Measurements from ENCODE around the gene LPCAT1. TPM values are rescaled to one million over a fixed set of nuclear protein-coding genes. Genes with fewer than 3 reads are reported as not detected.

Gene LPCAT1
- total and polyA plus RNA-seq, 2 of the 4 experiments (the other 2 are of a cell fraction) = 17.7 to 33.6 TPM

- no peak overlapping the region for H3K4me2 ChIP-seq (ENCODE audit: low read depth, low read length)
- TF ChIP-seq RAD21 (IDR thresholded peaks at IDR 0.05; ENCODE audit: low read length) = no peak
- no peak for TF ChIP-seq MAZ (IDR thresholded peaks at IDR 0.05; ENCODE audit: borderline replicate concordance, low read depth, low read length)
- no peak for TF ChIP-seq BHLHE40 (IDR thresholded peaks at IDR 0.05; ENCODE audit: low read depth, low read length)
- no peak for TF ChIP-seq FOS (IDR thresholded peaks at IDR 0.05; ENCODE audit: low read depth, low read length)
- 0 out of 2 replicates have a peak, but pooled peaks have one; percentile 14 for TF ChIP-seq POLR2A (IDR thresholded peaks at IDR 0.05; ENCODE audit: low read depth, low read length)
- no peak for TF ChIP-seq NFE2L2 (IDR thresholded peaks at IDR 0.05; ENCODE audit: low read depth, low read length)
- no peak for TF ChIP-seq CHD1 (IDR thresholded peaks at IDR 0.05; ENCODE audit: low read depth, low read length)
- TF ChIP-seq ELK1 (IDR thresholded peaks at IDR 0.05; ENCODE audit: borderline replicate concordance, low read depth, low read length) = no peak
- TF ChIP-seq RFX5 (IDR thresholded peaks at IDR 0.05; ENCODE audit: low read depth, low read length) = no peak
- peak; percentile 37 for TF ChIP-seq CTCF (conservative IDR thresholded peaks at IDR 0.05; ENCODE audit: low read depth, low read length)
- no peak for TF ChIP-seq MXI1 (IDR thresholded peaks at IDR 0.05; ENCODE audit: borderline replicate concordance, low read depth, low read length)
- TF ChIP-seq CEBPB (IDR thresholded peaks at IDR 0.05; ENCODE audit: low read depth, low read length) = no peak
- TF ChIP-seq MAFK (IDR thresholded peaks at IDR 0.05; ENCODE audit: low read depth, low read length) = no peak
- no peak for TF ChIP-seq USF2 (IDR thresholded peaks at IDR 0.05; ENCODE audit: low read depth, low read length)
Measured at GRCh38 chr5:1511651-1512540, 11.9 kb downstream of the LPCAT1 start.

More at GRCh38 chr5:1511651-1512540, 11.9 kb downstream of the LPCAT1 start:
- Histone ChIP-seq H3K9me1 (ENCODE audit: insufficient read depth, low read length) (peaks cover 34% of the 10 kb centered on the region), H2AK9ac (replicated peaks; ENCODE audit: low read depth, low read length, poor library complexity) (no peak overlapping the region), H3K4me3 (ENCODE audit: insufficient read depth, low read depth, low read length) (no peak overlapping the region), H2BK5ac (ENCODE audit: low read depth, low read length, poor library complexity, severe bottlenecking) (no peak overlapping the region), H2BK15ac (ENCODE audit: low read depth, low read length) (no peak overlapping the region), H3K9me3 (ENCODE audit: control insufficient read depth, insufficient read depth, low read length) (no peaks in the 10 kb centered on the region), H4K20me1 (ENCODE audit: insufficient read depth, low read length) (peaks cover 90% of the 10 kb centered on the region), H2BK20ac (ENCODE audit: low read depth, low read length) (no peak overlapping the region), H2AFZ (replicated peaks; ENCODE audit: low read length, poor library complexity) (peak overlapping the region; percentile 8), H3K14ac (replicated peaks; ENCODE audit: low read depth, low read length) (no peak overlapping the region), H3K4ac (ENCODE audit: low read depth, low read length) (no peak overlapping the region; the same call in 1 of the 2 replicates), H3K4me1 (ENCODE audit: control insufficient read depth, insufficient read depth, low read length) (peaks cover 25% of the 10 kb centered on the region), H3K23ac (ENCODE audit: low read depth, low read length) (no peak overlapping the region), H3K18ac (ENCODE audit: low read depth, low read length) (no peak overlapping the region), H4K91ac (ENCODE audit: insufficient read depth, low read depth, low read length) (no peak overlapping the region), H3K79me1 (ENCODE audit: low read depth in 1 of 2, low read length in 2 of 2) (peaks cover 32 to 85% of the 10 kb centered on the region in 2 experiments), H3K56ac (ENCODE audit: extremely low read depth, insufficient read depth, low read length) (no peak overlapping the region), H4K8ac (ENCODE audit: low read depth in 2 of 2, low read length in 2 of 2) (no peak overlapping the region), H3K36me3 (ENCODE audit: control insufficient read depth, insufficient read depth, low read length) (peaks cover 53% of the 10 kb centered on the region), H3K9ac (ENCODE audit: low read depth, low read length) (no peak overlapping the region), H4K5ac (ENCODE audit: low read depth, low read length) (no peak overlapping the region), H3K27me3 (ENCODE audit: control insufficient read depth, insufficient read depth, low read length) (no peaks in the 10 kb centered on the region), H2BK120ac (ENCODE audit: low read depth, low read length) (no peak overlapping the region), H3K27ac (ENCODE audit: insufficient read depth, low read length) (no peak overlapping the region), H2AK5ac (ENCODE audit: low read depth, low read length) (no peak overlapping the region)
- CTCF ChIA-PET = interaction anchor here (0.8 to 1.0 kb wide), 2 partner anchors 10 to 129 kb away, joined by 3 read pairs; no protein-coding TSS in a partner anchor
- intact Hi-C loops (cut with micrococcal nuclease) (no loop called here), dilution Hi-C loops (cut with HindIII; ENCODE audit: low sequenced_read_pairs, unreplicated experiment) (no loop called here), in situ Hi-C loops (cut with MboI; ENCODE audit: low sequenced_read_pairs) (no loop called here)
- peak; percentile 54 for ATAC-seq (ENCODE audit: low read depth)
- no TSS peak for BruUV-seq (replicated peaks)
- peak; percentile 55 for DNase-seq
- POLR2A ChIA-PET (ENCODE audit: unreplicated experiment) = interaction anchor here (1.0 kb wide), 1 partner anchor 9 kb away, joined by 5 read pairs; no protein-coding TSS in a partner anchor
- WGBS, 2 experiments (ENCODE audit: extremely low coverage in 2 of 2, insufficient read length in 1 of 2) = 60% methylated on average over 2 of the region's 21 CpGs; no CpG with 5 or more reads in 1 of the 2 experiments

Data from IMR-90 (cell line).